ENCODE results near the gene STK39. TPM values are rescaled to one million over a fixed set of nuclear protein-coding genes. Genes with fewer than 3 reads are reported as not detected.

The STK39 gene
- total RNA-seq, 2 experiments from 2014 or later = 27.0 to 27.1 TPM

DNA sequence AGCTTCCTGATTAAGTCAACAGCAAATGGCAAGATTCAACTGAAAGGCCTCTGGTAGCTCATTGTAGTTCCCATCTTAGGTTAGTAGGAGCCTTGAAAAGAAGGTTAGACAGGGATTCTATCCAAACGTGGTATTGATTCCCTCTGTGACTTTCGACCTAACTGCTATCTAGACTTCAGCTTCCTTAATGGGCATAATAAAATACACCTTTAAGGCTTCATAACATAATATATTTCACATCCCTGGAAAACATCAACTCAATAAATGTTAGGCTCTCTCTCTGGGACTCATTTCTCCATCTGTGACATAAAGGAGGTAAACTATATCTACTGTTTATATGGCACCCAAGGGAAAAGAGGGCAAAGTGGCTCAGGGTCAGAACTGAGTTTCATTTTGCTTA is 60.9 kb downstream of the STK39 start:
- Mint-ChIP-seq H3K9me3 (no peaks in the 10 kb centered on the region), H3K4me1 (peaks cover 50% of the 10 kb centered on the region), H3K36me3 (peaks cover 5% of the 10 kb centered on the region), H3K27me3 (no peaks in the 10 kb centered on the region), H3K4me3 (no peak overlapping the region), H3K27ac (no peak overlapping the region)
- no peak for DNase-seq

DNA sequence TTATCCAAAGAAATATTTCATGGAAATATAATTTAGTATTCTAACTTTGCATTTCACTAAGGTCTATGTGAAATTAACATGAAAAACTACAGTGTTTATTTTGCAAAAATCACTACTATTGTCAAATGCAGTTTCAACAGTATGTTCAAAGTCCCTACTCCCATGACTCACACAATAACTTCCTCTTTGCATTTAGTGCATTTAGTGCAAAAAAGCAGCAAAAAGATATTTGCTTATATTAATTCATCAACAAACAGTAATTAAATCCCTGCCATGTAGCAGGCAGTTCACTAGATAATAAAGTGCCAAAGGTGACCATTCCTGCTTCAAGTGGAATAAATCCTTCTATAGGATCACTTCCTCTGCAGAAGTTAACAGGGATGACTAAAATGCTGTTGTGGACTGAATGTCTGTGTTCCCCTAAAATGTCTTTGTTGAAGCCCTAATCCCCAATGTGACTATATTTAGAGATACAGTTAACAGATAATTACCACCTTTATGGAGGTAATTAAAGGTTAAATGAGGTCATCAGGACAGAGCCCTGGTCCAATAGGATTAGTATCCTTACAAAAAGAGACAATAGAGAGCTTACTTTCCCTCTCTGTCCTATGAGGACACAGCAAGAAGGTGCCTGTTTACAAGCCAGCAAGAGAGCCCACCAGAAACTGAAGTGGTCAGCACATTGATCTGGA is 61.7 kb downstream of the STK39 start:
- Mint-ChIP-seq H3K27ac (no peak overlapping the region), H3K27me3 (no peaks in the 10 kb centered on the region), H3K36me3 (peaks cover 5% of the 10 kb centered on the region), H3K4me1 (peaks cover 50% of the 10 kb centered on the region), H3K9me3 (no peaks in the 10 kb centered on the region), H3K4me3 (no peak overlapping the region)
- DNase-seq = no peak

DNA sequence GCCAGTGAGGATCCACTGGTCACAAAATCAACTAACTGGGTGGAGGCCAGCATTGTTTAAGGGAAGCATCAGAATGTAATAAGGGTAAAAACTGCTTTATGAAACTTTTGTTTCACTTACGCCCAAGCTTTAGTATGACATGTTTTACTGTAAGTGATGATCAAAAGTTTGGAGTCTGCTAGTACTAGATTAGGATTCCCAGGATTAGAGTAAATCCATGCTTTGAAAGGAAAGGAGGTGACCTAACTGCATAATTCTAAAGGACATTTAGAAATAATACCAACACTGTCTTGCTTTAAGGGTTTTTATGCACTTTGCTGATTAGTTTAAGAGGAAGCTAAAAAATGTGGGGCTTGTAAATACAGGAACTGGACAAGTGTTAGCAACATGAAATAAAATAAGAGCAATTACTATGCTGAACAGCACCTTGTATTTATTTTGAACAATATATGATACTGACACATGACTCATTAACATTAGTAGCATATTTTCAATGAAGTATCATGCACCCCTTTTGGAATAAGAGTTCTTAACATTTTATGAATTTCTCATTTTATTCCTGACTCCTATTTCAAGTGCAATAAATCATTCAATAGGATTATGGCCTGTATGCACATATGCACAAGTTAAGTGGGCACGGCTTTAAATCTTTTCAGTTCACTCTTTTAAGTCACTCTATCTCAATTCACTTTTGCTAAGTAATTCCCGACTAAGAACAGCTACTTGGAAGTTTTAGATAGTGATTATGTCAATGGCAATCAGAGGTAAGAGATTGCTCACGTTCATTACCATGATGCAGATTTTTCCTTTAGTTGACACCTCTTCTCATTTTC is 62.5 kb downstream of the STK39 start:
- Mint-ChIP-seq H3K4me1 (peaks cover 48% of the 10 kb centered on the region), H3K9me3 (no peaks in the 10 kb centered on the region), H3K27me3 (no peaks in the 10 kb centered on the region), H3K36me3 (peaks cover 7% of the 10 kb centered on the region), H3K4me3 (no peak overlapping the region), H3K27ac (no peak overlapping the region)
- no peak for DNase-seq

DNA sequence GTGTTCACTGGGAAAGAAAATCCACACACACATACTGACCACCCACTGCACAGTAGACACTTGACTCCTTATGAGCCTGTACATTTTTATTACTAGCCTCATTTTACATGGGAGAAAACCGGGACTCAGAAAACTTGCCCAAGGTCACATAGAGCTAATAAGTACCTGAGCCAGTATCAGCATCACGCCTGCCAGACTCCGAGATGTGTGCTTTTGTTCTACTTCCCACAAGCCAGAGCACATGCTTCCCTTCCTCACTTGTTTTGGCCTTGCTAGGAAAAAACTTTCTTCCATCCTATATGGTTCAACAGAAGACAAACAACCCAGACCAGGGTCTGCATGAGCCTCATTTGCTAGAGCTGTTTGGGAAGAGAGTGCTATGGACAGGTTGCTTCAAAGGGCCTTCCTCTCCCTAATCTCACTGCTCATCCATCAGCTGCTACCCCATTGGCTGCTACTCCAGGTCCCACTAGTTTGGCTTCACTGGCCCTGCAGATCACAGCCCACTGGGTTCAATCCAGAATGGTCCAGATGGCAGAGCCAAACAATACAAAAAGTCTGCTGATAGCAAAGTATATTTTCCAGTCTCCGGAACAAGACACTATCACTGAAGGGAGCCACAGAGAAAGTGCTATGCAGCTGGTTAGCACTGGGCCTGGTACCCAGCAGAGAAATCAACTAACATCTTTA is 63.9 kb downstream of the STK39 start:
- Mint-ChIP-seq H3K4me1 (peaks cover 48% of the 10 kb centered on the region), H3K4me3 (no peak overlapping the region), H3K27me3 (no peaks in the 10 kb centered on the region), H3K27ac (no peak overlapping the region), H3K9me3 (no peaks in the 10 kb centered on the region), H3K36me3 (peaks cover 9% of the 10 kb centered on the region)
- no peak for DNase-seq

DNA sequence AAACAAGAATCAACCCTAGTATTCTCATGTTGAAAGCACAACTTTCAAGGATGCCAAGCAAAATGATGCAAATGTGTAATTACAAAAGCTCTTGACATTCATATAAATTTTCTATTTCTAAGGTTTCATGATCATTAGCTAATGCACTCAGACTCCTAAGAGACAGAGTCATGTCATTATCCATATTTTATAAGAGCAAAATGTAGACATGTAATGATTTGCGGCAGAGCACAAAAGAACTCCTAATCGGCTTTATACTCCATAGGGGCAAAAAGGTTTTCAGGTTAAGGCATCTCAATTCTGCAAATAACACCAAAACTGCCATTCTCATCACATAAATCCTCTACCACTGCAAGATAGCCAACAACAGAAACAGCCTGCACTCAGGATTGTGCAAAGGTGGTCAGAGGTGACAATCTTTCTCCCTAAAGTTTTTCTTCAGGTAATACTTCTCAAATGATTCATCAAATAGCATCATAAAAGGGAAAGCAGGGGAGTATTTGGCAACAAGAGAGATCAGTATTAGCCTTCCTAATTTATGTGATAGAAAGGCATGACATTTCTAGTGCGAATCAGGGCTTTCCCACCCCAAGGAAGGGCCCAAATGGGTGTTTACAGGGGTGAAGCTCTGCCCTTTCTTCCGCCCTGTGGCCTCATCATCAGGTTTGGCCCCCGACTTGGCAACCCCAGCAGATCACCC is 64.7 kb downstream of the STK39 start:
- Mint-ChIP-seq H3K36me3 (peaks cover 9% of the 10 kb centered on the region), H3K9me3 (no peaks in the 10 kb centered on the region), H3K4me3 (no peak overlapping the region), H3K4me1 (peaks cover 48% of the 10 kb centered on the region), H3K27me3 (no peaks in the 10 kb centered on the region), H3K27ac (no peak overlapping the region)
- no peak for DNase-seq

DNA sequence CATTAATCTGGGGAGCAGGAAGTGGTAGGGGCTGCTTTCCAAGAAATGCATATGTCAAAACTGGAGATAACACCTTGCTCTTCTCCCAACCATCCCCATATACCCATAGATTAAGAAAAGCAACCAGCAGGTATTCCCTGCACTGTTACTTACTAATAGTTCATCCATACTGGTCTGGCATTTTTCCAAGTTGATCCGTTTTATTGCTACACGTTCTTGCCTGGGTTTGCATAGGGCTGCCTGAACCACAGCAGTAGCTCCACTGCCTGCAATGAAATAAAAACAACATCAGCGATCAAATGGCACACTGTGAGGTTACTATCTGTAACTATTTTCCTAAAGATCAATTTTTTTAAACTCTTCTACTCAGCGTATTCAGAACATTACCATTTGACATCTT is 65.6 kb downstream of the STK39 start:
- H3K4me1 Mint-ChIP-seq = peaks cover 50% of the 10 kb centered on the region
- peaks cover 12% of the 10 kb centered on the region for H3K36me3 Mint-ChIP-seq
- DNase-seq = no peak
- no peak overlapping the region for H3K27ac Mint-ChIP-seq
- H3K4me3 Mint-ChIP-seq = no peak overlapping the region
- H3K9me3 Mint-ChIP-seq = no peaks in the 10 kb centered on the region
- H3K27me3 Mint-ChIP-seq = no peaks in the 10 kb centered on the region

DNA sequence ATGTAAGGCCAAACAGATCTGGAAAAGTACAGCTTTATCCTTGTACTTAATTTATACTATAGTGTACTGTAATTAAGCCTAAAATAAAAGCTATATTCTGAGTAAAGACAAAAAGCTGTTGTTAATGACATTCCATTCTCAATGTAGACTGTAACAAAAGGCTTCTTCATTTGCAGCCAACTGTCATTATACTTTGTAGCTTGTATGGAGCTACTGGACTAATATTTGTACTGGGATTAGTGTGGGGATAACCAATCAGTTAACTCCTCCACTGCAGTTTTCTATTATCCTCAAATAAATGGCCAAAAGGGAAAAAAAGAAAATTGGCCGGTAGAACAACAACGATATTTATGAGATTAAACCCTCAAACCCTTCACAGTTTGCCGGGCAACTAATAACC is 66.5 kb downstream of the STK39 start:
- H3K4me3 Mint-ChIP-seq = no peak overlapping the region
- no peaks in the 10 kb centered on the region for H3K9me3 Mint-ChIP-seq
- peaks cover 12% of the 10 kb centered on the region for H3K36me3 Mint-ChIP-seq
- no peaks in the 10 kb centered on the region for H3K27me3 Mint-ChIP-seq
- H3K4me1 Mint-ChIP-seq = peaks cover 52% of the 10 kb centered on the region
- no peak overlapping the region for H3K27ac Mint-ChIP-seq
- no peak for DNase-seq

DNA sequence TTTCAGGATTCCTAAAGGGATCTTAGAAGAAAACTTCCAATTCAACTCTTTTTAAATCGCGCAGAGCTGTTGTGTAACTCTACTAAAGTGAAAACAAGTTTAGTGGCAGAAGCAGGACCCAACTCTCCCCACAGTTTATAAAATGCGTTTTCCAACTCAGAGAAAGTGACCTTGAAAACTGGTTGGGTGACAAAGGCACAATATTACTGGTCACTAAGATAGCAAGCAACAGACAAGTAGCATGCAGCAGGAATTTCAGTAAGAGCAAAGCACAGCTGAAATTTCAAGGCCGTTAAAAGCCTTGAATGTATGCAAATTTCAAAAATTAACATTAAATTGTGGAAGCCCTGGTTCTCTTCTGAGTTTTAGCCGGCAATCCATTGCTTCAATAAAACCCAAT is 66.9 kb downstream of the STK39 start:
- DNase-seq = no peak
- no peak overlapping the region for H3K27ac Mint-ChIP-seq
- no peaks in the 10 kb centered on the region for H3K27me3 Mint-ChIP-seq
- peaks cover 48% of the 10 kb centered on the region for H3K4me1 Mint-ChIP-seq
- H3K4me3 Mint-ChIP-seq = no peak overlapping the region
- peaks cover 12% of the 10 kb centered on the region for H3K36me3 Mint-ChIP-seq
- H3K9me3 Mint-ChIP-seq = no peaks in the 10 kb centered on the region

DNA sequence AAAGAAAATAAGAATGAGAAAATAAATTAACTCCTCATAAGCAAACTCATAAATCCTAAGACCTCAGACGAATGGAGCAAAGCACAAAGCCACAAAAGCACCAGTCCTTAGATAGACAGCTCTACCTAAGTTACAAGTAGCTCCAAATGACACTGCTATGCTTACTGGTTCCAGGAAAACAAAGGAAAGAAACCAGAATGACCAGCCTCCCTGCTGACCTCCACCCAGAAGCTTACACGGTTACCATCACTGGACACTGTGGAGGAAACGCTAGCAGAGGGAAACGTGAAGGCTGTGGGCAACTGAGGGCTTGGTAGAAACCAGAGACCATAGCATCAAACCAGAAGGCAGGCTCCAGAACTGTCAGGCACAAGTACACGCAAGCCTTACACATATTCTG is 67.8 kb downstream of the STK39 start:
- Mint-ChIP-seq H3K36me3 (peaks cover 16% of the 10 kb centered on the region), H3K4me3 (no peak overlapping the region), H3K9me3 (no peaks in the 10 kb centered on the region), H3K27ac (no peak overlapping the region), H3K4me1 (peaks cover 46% of the 10 kb centered on the region), H3K27me3 (no peaks in the 10 kb centered on the region)
- DNase-seq = no peak

DNA sequence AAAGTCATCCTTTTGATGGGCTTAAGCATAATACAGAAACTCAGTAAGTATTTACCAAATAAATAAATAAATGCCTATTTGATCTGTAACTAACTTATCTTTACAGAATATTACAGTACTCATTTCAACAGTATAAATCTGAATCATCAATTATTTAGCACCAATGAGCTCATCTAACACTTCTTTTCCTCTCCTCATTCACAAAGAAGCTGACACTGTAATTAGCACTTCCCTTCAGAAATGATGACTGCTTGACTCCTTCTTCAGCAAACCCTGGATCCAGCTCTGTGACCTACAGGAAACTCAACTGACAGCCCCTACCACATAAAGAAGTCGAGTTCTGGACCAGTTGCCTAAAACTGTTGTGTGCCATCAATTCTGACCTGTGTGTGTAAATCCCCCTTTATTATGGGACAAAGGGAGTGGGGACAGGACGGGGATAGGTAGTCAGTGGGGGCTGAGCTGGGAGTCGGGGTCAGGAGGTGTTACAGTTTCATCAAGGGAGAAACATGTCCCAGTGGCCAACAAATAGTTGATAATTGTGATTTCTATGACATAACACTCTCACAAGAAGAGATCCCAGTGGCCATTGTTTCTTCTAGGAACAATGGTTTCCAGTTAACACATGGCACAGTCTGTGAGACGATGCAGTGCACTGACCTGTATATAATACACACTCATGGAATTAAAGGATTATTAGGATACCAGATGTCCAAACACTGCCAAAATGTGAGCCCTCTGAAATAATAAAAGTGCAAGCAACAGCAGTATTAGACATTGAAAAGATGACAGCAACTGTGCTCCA is 68.7 kb downstream of the STK39 start:
- no peak overlapping the region for H3K4me3 Mint-ChIP-seq
- H3K4me1 Mint-ChIP-seq = peaks cover 46% of the 10 kb centered on the region
- DNase-seq = no peak
- H3K9me3 Mint-ChIP-seq = no peaks in the 10 kb centered on the region
- H3K36me3 Mint-ChIP-seq = peaks cover 24% of the 10 kb centered on the region
- H3K27me3 Mint-ChIP-seq = no peaks in the 10 kb centered on the region
- peak overlapping the region; percentile 41 for H3K27ac Mint-ChIP-seq

DNA sequence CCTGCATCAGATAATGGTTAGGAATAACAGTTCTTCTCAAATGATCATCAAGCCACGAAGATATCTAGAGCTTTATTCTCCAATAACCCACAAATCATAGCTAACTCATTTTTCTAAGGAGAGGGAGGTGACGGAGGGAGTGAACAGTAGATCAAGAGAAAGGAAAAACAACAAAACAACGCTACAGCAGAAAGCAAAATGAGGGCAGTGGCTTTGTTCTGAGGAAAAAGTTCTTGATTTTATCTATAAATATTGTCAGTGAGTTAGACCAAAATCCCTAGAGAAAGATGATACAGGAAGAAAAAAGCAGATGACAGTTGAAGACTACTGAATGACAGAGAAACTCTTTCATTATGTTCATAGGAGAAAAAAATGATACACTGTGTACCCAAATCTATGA is 71.0 kb downstream of the STK39 start:
- DNase-seq = no peak
- Mint-ChIP-seq H3K4me1 (peaks cover 29% of the 10 kb centered on the region), H3K9me3 (no peaks in the 10 kb centered on the region), H3K27me3 (no peaks in the 10 kb centered on the region), H3K4me3 (no peak overlapping the region), H3K36me3 (peaks cover 26% of the 10 kb centered on the region), H3K27ac (no peak overlapping the region)

DNA sequence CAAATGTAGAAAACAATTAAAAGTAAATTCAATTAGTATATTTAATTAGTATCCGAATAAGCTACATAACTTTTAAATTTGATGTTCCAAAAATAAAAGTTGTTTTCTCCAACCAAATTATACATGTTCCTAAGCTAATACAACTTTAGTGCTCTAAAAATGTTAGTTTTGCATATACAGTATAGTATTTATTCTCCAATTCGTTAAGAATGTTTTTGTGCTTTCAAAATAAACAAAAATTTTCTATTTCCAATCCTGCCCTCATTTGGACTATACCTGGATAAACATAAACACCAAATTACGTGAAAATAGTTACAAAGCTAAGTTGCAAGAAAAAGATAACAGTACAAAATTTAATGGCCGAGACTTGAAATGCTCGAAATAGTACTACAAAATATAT is 71.9 kb downstream of the STK39 start:
- H3K4me1 Mint-ChIP-seq = peaks cover 32% of the 10 kb centered on the region
- DNase-seq = no peak
- H3K27ac Mint-ChIP-seq = no peak overlapping the region
- H3K9me3 Mint-ChIP-seq = no peaks in the 10 kb centered on the region
- H3K36me3 Mint-ChIP-seq = peaks cover 29% of the 10 kb centered on the region
- H3K4me3 Mint-ChIP-seq = no peak overlapping the region
- H3K27me3 Mint-ChIP-seq = no peaks in the 10 kb centered on the region

DNA sequence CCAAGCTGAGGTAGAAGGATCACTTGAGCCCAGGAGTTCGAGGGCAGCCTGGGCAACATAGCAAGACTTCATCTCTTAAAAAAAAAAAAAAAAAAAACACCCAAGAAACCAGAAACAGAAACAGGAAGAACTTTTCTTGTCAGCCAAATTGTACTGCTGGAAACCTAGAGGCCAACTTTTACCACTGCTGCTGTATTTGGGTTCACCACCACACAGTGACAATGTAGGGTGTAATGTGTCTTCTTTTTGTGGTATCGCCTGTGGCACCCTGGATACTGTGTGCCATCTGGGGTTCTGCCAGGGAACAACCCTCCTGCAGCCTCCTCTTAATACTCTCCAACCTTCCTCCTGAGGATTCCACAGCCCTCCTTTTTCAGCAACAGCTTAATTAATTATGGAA is 72.6 kb downstream of the STK39 start:
- peak overlapping the region; percentile 23 for H3K27ac Mint-ChIP-seq
- H3K4me1 Mint-ChIP-seq = peaks cover 33% of the 10 kb centered on the region
- peaks cover 30% of the 10 kb centered on the region for H3K36me3 Mint-ChIP-seq
- H3K27me3 Mint-ChIP-seq = no peaks in the 10 kb centered on the region
- H3K4me3 Mint-ChIP-seq = no peak overlapping the region
- no peaks in the 10 kb centered on the region for H3K9me3 Mint-ChIP-seq
- DNase-seq = no peak

DNA sequence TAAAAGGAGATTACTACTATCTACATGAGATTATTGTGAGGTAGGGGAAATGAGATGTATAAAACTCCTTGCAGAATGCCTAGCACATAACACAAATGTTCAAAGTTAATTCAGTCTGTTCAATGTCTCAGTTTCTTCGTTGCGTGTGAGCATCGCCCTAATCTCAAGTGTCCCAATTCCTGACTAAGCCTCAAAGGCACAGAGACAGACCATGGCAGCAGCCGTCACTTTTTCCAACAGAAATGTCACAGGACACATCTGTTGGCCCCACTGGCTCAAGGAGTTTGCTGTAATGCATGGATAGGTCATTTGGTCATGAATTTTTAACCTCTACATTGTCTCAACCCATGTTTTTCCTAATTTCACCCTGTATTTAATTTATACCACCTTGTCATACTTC is 75.3 kb downstream of the STK39 start:
- Mint-ChIP-seq H3K4me1 (peaks cover 41% of the 10 kb centered on the region), H3K27me3 (no peaks in the 10 kb centered on the region), H3K4me3 (no peak overlapping the region)

More for the DNA sequence above, 75.3 kb downstream of the STK39 start:
- Mint-ChIP-seq H3K36me3 (peaks cover 27% of the 10 kb centered on the region), H3K27ac (no peak overlapping the region), H3K9me3 (no peaks in the 10 kb centered on the region)
- no peak for DNase-seq

All from activated naive CD8-positive, alpha-beta T cell treated with anti-CD3 and anti-CD28 coated beads for 36 hours (primary cell).